Measurements from ENCODE around the gene HDGFL2.

The HDGFL2 gene

GRCh38 chr19:4474514-4475022, 2.5 kb downstream of the HDGFL2 start:
- peaks cover 23% of the 10 kb centered on the region for H3K4me1 Mint-ChIP-seq
- H3K27me3 Mint-ChIP-seq = no peaks in the 10 kb centered on the region
- peaks cover 1% of the 10 kb centered on the region for H3K36me3 Mint-ChIP-seq
- H3K27ac Mint-ChIP-seq = no peak overlapping the region
- H3K4me3 Mint-ChIP-seq = peak overlapping the region; percentile 69
- no peaks in the 10 kb centered on the region for H3K9me3 Mint-ChIP-seq

- no peak overlapping the region for H3K27ac Mint-ChIP-seq
- H3K36me3 Mint-ChIP-seq = peaks cover 1% of the 10 kb centered on the region
These were observed 5.1 kb downstream of the HDGFL2 start for GRCh38 chr19:4477034-4477801.

DNA sequence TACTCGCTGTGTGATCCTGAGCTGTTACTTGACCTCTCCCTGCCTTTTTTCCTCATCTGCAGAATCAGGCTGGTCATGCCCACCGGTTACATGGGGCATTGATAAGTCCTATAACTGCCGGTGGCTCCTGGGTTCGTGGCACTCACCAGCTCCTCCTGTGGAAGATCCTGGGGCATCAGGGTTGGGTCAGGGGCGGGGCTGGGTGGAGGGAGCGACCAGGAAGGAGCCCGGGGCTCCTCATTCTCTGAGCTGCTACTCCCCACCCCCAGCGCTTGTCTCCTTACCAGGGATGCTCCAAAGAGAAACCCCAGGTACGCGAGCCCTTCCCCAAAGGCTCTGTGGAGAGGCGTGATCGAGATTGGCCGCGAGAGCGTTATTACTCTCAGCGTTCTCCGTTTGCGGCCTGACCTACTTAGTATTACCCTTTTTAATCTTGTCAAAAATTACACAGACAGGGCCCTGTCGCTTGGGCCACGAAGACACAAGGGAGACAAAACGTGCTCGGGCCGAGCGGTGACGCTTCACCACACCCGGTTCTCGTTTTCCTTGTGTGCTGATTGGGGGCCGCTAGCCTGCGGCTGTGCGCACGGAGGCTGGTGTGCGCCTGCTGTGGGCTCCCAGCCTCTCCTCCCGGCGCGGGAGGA, 10.7 kb downstream of the HDGFL2 start:
- Mint-ChIP-seq H3K9me3 (no peaks in the 10 kb centered on the region), H3K36me3 (peaks cover 6% of the 10 kb centered on the region), H3K27ac (no peak overlapping the region), H3K27me3 (no peaks in the 10 kb centered on the region), H3K4me1 (no peaks in the 10 kb centered on the region), H3K4me3 (no peak overlapping the region)

More at GRCh38 chr19:4477034-4477801, 5.1 kb downstream of the HDGFL2 start:
- no peaks in the 10 kb centered on the region for H3K9me3 Mint-ChIP-seq
- H3K4me3 Mint-ChIP-seq = no peak overlapping the region
- H3K4me1 Mint-ChIP-seq = peaks cover 18% of the 10 kb centered on the region
- no peaks in the 10 kb centered on the region for H3K27me3 Mint-ChIP-seq

- no peaks in the 10 kb centered on the region for H3K27me3 Mint-ChIP-seq
- no peak overlapping the region for H3K4me3 Mint-ChIP-seq
- no peak overlapping the region for H3K27ac Mint-ChIP-seq
- H3K9me3 Mint-ChIP-seq = no peaks in the 10 kb centered on the region
- peaks cover 6% of the 10 kb centered on the region for H3K36me3 Mint-ChIP-seq
- H3K4me1 Mint-ChIP-seq = no peaks in the 10 kb centered on the region
These were observed 11.3 kb downstream of the HDGFL2 start for GRCh38 chr19:4483385-4483784.

- Mint-ChIP-seq H3K27ac (no peak overlapping the region), H3K4me1 (no peaks in the 10 kb centered on the region), H3K36me3 (peaks cover 10% of the 10 kb centered on the region), H3K9me3 (no peaks in the 10 kb centered on the region), H3K27me3 (no peaks in the 10 kb centered on the region), H3K4me3 (no peak overlapping the region)
These were observed 15.5 kb downstream of the HDGFL2 start for GRCh38 chr19:4487572-4487971.

DNA sequence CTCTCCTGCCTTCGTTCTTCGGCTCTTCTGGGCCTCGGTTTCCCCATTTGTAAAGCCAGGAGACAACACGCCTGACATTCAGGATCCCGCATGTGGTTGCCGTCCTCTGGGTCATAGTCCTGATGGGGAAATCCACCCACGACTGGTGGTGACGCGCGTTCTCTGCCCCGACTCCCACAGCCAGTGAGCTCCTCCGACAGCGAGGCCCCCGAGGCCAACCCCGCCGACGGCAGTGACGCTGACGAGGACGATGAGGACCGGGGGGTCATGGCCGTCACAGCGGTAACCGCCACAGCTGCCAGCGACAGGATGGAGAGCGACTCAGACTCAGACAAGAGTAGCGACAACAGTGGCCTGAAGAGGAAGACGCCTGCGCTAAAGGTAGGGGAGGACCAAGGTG, 16.4 kb downstream of the HDGFL2 start:
- peaks cover 8% of the 10 kb centered on the region for H3K36me3 Mint-ChIP-seq
- H3K4me1 Mint-ChIP-seq = no peaks in the 10 kb centered on the region
- H3K4me3 Mint-ChIP-seq = no peak overlapping the region
- H3K9me3 Mint-ChIP-seq = no peaks in the 10 kb centered on the region
- no peaks in the 10 kb centered on the region for H3K27me3 Mint-ChIP-seq
- H3K27ac Mint-ChIP-seq = no peak overlapping the region

DNA sequence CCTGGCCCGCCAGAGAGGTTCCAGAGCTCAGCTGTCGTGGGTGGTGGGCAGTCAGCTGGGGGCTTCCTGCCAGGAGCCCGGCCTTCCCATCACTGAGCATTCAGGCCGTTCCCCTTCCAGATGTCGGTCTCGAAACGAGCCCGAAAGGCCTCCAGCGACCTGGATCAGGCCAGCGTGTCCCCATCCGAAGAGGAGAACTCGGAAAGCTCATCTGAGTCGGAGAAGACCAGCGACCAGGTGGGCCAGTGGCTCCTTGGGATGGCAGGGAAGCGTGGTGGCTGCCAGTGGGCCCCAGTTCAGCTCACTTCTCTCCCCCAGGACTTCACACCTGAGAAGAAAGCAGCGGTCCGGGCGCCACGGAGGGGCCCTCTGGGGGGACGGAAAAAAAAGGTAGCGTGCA, 19.3 kb downstream of the HDGFL2 start:
- H3K9me3 Mint-ChIP-seq = no peaks in the 10 kb centered on the region
- H3K4me3 Mint-ChIP-seq = no peak overlapping the region
- peaks cover 4% of the 10 kb centered on the region for H3K36me3 Mint-ChIP-seq
- no peaks in the 10 kb centered on the region for H3K4me1 Mint-ChIP-seq
- no peaks in the 10 kb centered on the region for H3K27me3 Mint-ChIP-seq
- no peak overlapping the region for H3K27ac Mint-ChIP-seq

GRCh38 chr19:4492337-4493103, 20.4 kb downstream of the HDGFL2 start:
- Mint-ChIP-seq H3K9me3 (no peaks in the 10 kb centered on the region), H3K27me3 (no peaks in the 10 kb centered on the region), H3K4me3 (no peak overlapping the region), H3K4me1 (no peaks in the 10 kb centered on the region), H3K27ac (no peak overlapping the region), H3K36me3 (peaks cover 4% of the 10 kb centered on the region)

- Mint-ChIP-seq H3K27ac (no peak overlapping the region), H3K4me1 (no peaks in the 10 kb centered on the region), H3K36me3 (peaks cover 4% of the 10 kb centered on the region), H3K4me3 (no peak overlapping the region), H3K9me3 (no peaks in the 10 kb centered on the region), H3K27me3 (no peaks in the 10 kb centered on the region)
These were observed 21.2 kb downstream of the HDGFL2 start for GRCh38 chr19:4493104-4493928.

- Mint-ChIP-seq H3K4me3 (no peak overlapping the region), H3K9me3 (no peaks in the 10 kb centered on the region), H3K27ac (no peak overlapping the region), H3K27me3 (no peaks in the 10 kb centered on the region), H3K36me3 (peaks cover 4% of the 10 kb centered on the region), H3K4me1 (no peaks in the 10 kb centered on the region)
These were observed 22.0 kb downstream of the HDGFL2 start for GRCh38 chr19:4493929-4494690.

DNA sequence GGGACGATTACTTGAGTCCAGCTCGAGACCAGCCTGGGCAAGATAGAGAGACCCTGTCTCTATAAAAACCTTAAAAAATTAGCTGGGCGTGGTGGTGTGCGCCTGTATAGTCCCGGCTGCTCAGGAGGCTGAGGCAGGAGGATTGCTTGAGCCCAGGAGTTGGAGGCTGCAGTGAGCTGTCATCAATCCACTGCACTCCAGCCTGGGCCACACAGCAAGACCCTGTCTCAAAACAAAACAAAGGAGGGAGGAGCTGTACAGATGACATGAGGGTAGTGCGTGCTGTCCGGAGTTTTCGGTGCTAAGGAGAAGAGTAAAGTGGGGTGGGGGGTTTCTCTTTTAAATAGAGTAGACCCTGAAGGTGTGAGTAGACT, 22.6 kb downstream of the HDGFL2 start:
- Mint-ChIP-seq H3K4me3 (no peak overlapping the region), H3K27ac (no peak overlapping the region), H3K27me3 (no peaks in the 10 kb centered on the region)

GRCh38 chr19:4495471-4495870, 23.4 kb downstream of the HDGFL2 start:
- H3K27ac Mint-ChIP-seq = no peak overlapping the region
- no peaks in the 10 kb centered on the region for H3K4me1 Mint-ChIP-seq
- no peaks in the 10 kb centered on the region for H3K27me3 Mint-ChIP-seq
- no peaks in the 10 kb centered on the region for H3K9me3 Mint-ChIP-seq
- no peak overlapping the region for H3K4me3 Mint-ChIP-seq
- peaks cover 1% of the 10 kb centered on the region for H3K36me3 Mint-ChIP-seq

More for the DNA sequence above, 22.6 kb downstream of the HDGFL2 start:
- H3K36me3 Mint-ChIP-seq = peaks cover 4% of the 10 kb centered on the region
- H3K9me3 Mint-ChIP-seq = no peaks in the 10 kb centered on the region
- H3K4me1 Mint-ChIP-seq = no peaks in the 10 kb centered on the region

DNA sequence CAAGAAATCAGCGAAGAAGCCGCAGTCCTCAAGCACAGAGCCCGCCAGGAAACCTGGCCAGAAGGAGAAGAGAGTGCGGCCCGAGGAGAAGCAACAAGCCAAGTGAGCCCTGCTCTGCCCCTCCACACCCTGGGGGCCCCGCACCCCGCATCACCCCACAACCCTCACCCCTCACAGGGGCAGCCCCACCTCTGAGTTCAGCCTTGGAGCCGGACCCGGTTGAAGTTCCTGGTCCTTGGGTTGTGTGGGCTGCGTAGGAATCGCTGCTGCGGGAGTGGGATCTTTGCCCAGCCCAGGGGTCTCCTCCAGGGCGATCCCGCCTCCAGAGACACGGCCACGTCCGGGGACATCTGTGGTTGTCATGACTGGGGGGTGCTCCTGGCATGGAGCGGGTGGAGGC, 24.2 kb downstream of the HDGFL2 start:
- H3K4me1 Mint-ChIP-seq = no peaks in the 10 kb centered on the region
- no peak overlapping the region for H3K27ac Mint-ChIP-seq
- no peaks in the 10 kb centered on the region for H3K9me3 Mint-ChIP-seq
- H3K27me3 Mint-ChIP-seq = no peaks in the 10 kb centered on the region
- H3K4me3 Mint-ChIP-seq = no peak overlapping the region
- H3K36me3 Mint-ChIP-seq = no peaks in the 10 kb centered on the region

GRCh38 chr19:4497770-4498389, 25.8 kb downstream of the HDGFL2 start:
- Mint-ChIP-seq H3K27me3 (no peaks in the 10 kb centered on the region), H3K27ac (no peak overlapping the region), H3K4me3 (no peak overlapping the region), H3K9me3 (no peaks in the 10 kb centered on the region), H3K36me3 (no peaks in the 10 kb centered on the region), H3K4me1 (no peaks in the 10 kb centered on the region)
